IPS-20b (cell line): ENCODE data around the gene CCDC192.

Source experiments
- H3K27ac ChIP-seq: one replicate; pipeline ENCODE4 v1.5.1; 2013; ENCODE audit warnings: low read length
- H3K27me3 ChIP-seq: 2 replicates; pipeline ENCODE4 v1.6.1; 2013; ENCODE audit warnings: mild to moderate bottlenecking, low read length, inconsistent platforms; ENCODE audit not compliant: insufficient read depth
- H3K36me3 ChIP-seq: 2 replicates; pipeline ENCODE4 v1.6.1; 2013; ENCODE audit warnings: low read depth, mild to moderate bottlenecking, inconsistent platforms, low read length, moderate library complexity; ENCODE audit not compliant: insufficient read depth
- H3K4me1 ChIP-seq: 2 replicates; pipeline ENCODE4 v1.6.1; 2013; ENCODE audit warnings: mild to moderate bottlenecking, control low read depth, inconsistent platforms, low read length, moderate library complexity; ENCODE audit not compliant: insufficient read depth
- H3K4me3 ChIP-seq: 2 replicates; pipeline ENCODE4 v1.5.1; 2013; ENCODE audit warnings: mild to moderate bottlenecking, low read length, inconsistent platforms
- H3K9ac ChIP-seq: 2 replicates; pipeline ENCODE4 v1.6.1; 2013; ENCODE audit warnings: low read depth, mild to moderate bottlenecking, inconsistent platforms, low read length, moderate library complexity
- H3K9me3 ChIP-seq: 2 replicates; pipeline ENCODE4 v1.6.1; 2013; ENCODE audit warnings: mild to moderate bottlenecking, low read depth, low read length, inconsistent platforms; ENCODE audit not compliant: insufficient read depth

Gene CCDC192

GRCh38 chr5:127958421-127959011 is 255.3 kb downstream of the CCDC192 start:
- no peaks in the 10 kb centered on the region for H3K9me3 ChIP-seq
- no peak overlapping the region for H3K9ac ChIP-seq
- H3K4me3 ChIP-seq, result no peak overlapping the region
- peaks cover 12% of the 10 kb centered on the region; the same call in 1 of the 2 replicates for H3K4me1 ChIP-seq
- no peaks in the 10 kb centered on the region for H3K36me3 ChIP-seq
- no peak overlapping the region for H3K27ac ChIP-seq
- no peaks in the 10 kb centered on the region for H3K27me3 ChIP-seq

GRCh38 chr5:127959152-127959764 is 256.1 kb downstream of the CCDC192 start:
- Histone ChIP-seq H3K27ac (no peak overlapping the region), H3K9ac (no peak overlapping the region), H3K4me3 (no peak overlapping the region), H3K9me3 (no peaks in the 10 kb centered on the region), H3K36me3 (no peaks in the 10 kb centered on the region), H3K4me1 (peaks cover 12% of the 10 kb centered on the region; the same call in 1 of the 2 replicates), H3K27me3 (no peaks in the 10 kb centered on the region)

GRCh38 chr5:127960270-127960691 is 257.1 kb downstream of the CCDC192 start:
- H3K9ac ChIP-seq, result no peak overlapping the region
- no peak overlapping the region for H3K27ac ChIP-seq
- no peaks in the 10 kb centered on the region for H3K9me3 ChIP-seq
- H3K36me3 ChIP-seq, result no peaks in the 10 kb centered on the region
- H3K27me3 ChIP-seq, result no peaks in the 10 kb centered on the region
- no peak overlapping the region for H3K4me3 ChIP-seq
- H3K4me1 ChIP-seq, result peaks cover 12% of the 10 kb centered on the region; the same call in 1 of the 2 replicates

- Histone ChIP-seq H3K9me3 (no peaks in the 10 kb centered on the region), H3K36me3 (no peaks in the 10 kb centered on the region), H3K9ac (no peak overlapping the region), H3K4me3 (no peak overlapping the region), H3K27ac (no peak overlapping the region), H3K27me3 (no peaks in the 10 kb centered on the region), H3K4me1 (peaks cover 12% of the 10 kb centered on the region; the same call in 1 of the 2 replicates)
Measured at GRCh38 chr5:127961006-127961762, 258.0 kb downstream of the CCDC192 start.

GRCh38 chr5:127961763-127962145 is 258.6 kb downstream of the CCDC192 start:
- H3K9ac ChIP-seq, result no peak overlapping the region
- no peak overlapping the region for H3K27ac ChIP-seq
- H3K4me1 ChIP-seq, result peaks cover 12% of the 10 kb centered on the region; the same call in 1 of the 2 replicates
- H3K36me3 ChIP-seq, result no peaks in the 10 kb centered on the region
- no peak overlapping the region for H3K4me3 ChIP-seq
- no peaks in the 10 kb centered on the region for H3K9me3 ChIP-seq
- H3K27me3 ChIP-seq, result no peaks in the 10 kb centered on the region

GRCh38 chr5:127962491-127962890 is 259.3 kb downstream of the CCDC192 start:
- Histone ChIP-seq H3K4me1 (peaks cover 12% of the 10 kb centered on the region; the same call in 1 of the 2 replicates), H3K36me3 (no peaks in the 10 kb centered on the region), H3K27ac (no peak overlapping the region), H3K9ac (no peak overlapping the region), H3K27me3 (no peaks in the 10 kb centered on the region), H3K9me3 (no peaks in the 10 kb centered on the region), H3K4me3 (no peak overlapping the region)

GRCh38 chr5:127963233-127963632 is 260.0 kb downstream of the CCDC192 start:
- no peaks in the 10 kb centered on the region for H3K9me3 ChIP-seq
- no peaks in the 10 kb centered on the region for H3K27me3 ChIP-seq
- H3K4me1 ChIP-seq, result peaks cover 7% of the 10 kb centered on the region; the same call in 1 of the 2 replicates
- no peak overlapping the region for H3K9ac ChIP-seq
- no peaks in the 10 kb centered on the region for H3K36me3 ChIP-seq
- no peak overlapping the region for H3K4me3 ChIP-seq
- no peak overlapping the region for H3K27ac ChIP-seq

GRCh38 chr5:127963931-127964330 is 260.7 kb downstream of the CCDC192 start:
- Histone ChIP-seq H3K4me1 (peaks cover 3% of the 10 kb centered on the region; the same call in 1 of the 2 replicates), H3K36me3 (no peaks in the 10 kb centered on the region), H3K4me3 (no peak overlapping the region), H3K27me3 (no peaks in the 10 kb centered on the region), H3K9ac (no peak overlapping the region), H3K9me3 (no peaks in the 10 kb centered on the region), H3K27ac (no peak overlapping the region)

- Histone ChIP-seq H3K9ac (no peak overlapping the region), H3K36me3 (no peaks in the 10 kb centered on the region), H3K27me3 (no peaks in the 10 kb centered on the region), H3K4me1 (no peaks in the 10 kb centered on the region), H3K4me3 (no peak overlapping the region), H3K9me3 (no peaks in the 10 kb centered on the region), H3K27ac (no peak overlapping the region)
Measured at GRCh38 chr5:127967323-127967982, 264.3 kb downstream of the CCDC192 start.

GRCh38 chr5:127967983-127968592 is 264.9 kb downstream of the CCDC192 start:
- Histone ChIP-seq H3K4me3 (no peak overlapping the region), H3K36me3 (no peaks in the 10 kb centered on the region), H3K9ac (no peak overlapping the region), H3K27ac (no peak overlapping the region), H3K9me3 (no peaks in the 10 kb centered on the region), H3K4me1 (no peaks in the 10 kb centered on the region), H3K27me3 (no peaks in the 10 kb centered on the region)

- H3K4me1 ChIP-seq, result no peaks in the 10 kb centered on the region
- H3K9ac ChIP-seq, result no peak overlapping the region
- no peak overlapping the region for H3K4me3 ChIP-seq
- no peaks in the 10 kb centered on the region for H3K27me3 ChIP-seq
- H3K27ac ChIP-seq, result no peak overlapping the region
- no peaks in the 10 kb centered on the region for H3K9me3 ChIP-seq
- H3K36me3 ChIP-seq, result no peaks in the 10 kb centered on the region
Measured at GRCh38 chr5:127969002-127969401, 265.8 kb downstream of the CCDC192 start.
